IMR-90 (cell line): ENCODE results near the gene ZNF335. TPM values are rescaled to one million over a fixed set of nuclear protein-coding genes. Genes with fewer than 3 reads are reported as not detected.

Source experiments
- ATAC-seq: fragments of 200-7000 bp; cut with Tn5 transposase; 2 replicates; pipeline ENCODE4 v1.9.1; 2020; ENCODE audit warnings: low read depth, mild to moderate bottlenecking, moderate library complexity
- BruUV-seq: library from RNA; stranded (reverse); fragments of 400-500 nt; replicated peaks from 2 replicates; lab custom pipeline; 2021; lab: Mats Ljungman, UMichigan
- CTCF ChIA-PET: fragments of 300-600 bp; formaldehyde crosslinking; extraction: SDS; loops from one replicate; lab custom pipeline; 2021; ENCODE audit warnings: antibody characterized with exemption; lab: Yijun Ruan, JAX
- POLR2A ChIA-PET: fragments of 300-600 bp; sonication (Branson Sonifier 250); formaldehyde crosslinking; loops from one replicate; lab custom pipeline; 2022; ENCODE audit warnings: antibody characterized with exemption; ENCODE audit not compliant: unreplicated experiment; lab: Charles Lee
- DNase-seq: peaks from one replicate; pipeline ENCODE4 v3.0.0; 2013
- H2AFZ ChIP-seq: replicated peaks from 2 replicates; pipeline ENCODE3; 2013; ENCODE audit warnings: low read length, mild to moderate bottlenecking; ENCODE audit not compliant: poor library complexity
- H2AK5ac ChIP-seq: 2 replicates; pipeline ENCODE4 v1.6.1; 2013; ENCODE audit warnings: low read depth, low read length, inconsistent platforms
- H2AK9ac ChIP-seq: replicated peaks from 2 replicates; pipeline ENCODE3; 2013; ENCODE audit warnings: mild to moderate bottlenecking, low read depth, low read length, moderate library complexity; ENCODE audit not compliant: poor library complexity
- H2BK120ac ChIP-seq: 2 replicates; pipeline ENCODE4 v1.6.1; 2013; ENCODE audit warnings: low read depth, low read length, inconsistent platforms
- H2BK15ac ChIP-seq: 3 replicates; pipeline ENCODE4 v1.6.1; 2013; ENCODE audit warnings: low read depth, low read length, inconsistent platforms
- H2BK20ac ChIP-seq: 2 replicates; pipeline ENCODE4 v1.6.1; 2013; ENCODE audit warnings: low read depth, mild to moderate bottlenecking, inconsistent platforms, low read length, moderate library complexity
- H2BK5ac ChIP-seq: 2 replicates; pipeline ENCODE4 v1.6.1; 2013; ENCODE audit warnings: mild to moderate bottlenecking, low read depth, low read length, inconsistent platforms; ENCODE audit not compliant: poor library complexity, severe bottlenecking
- H3K14ac ChIP-seq: replicated peaks from 2 replicates; pipeline ENCODE4 v1.6.1; 2013; ENCODE audit warnings: low read depth, low read length, inconsistent platforms
- H3K18ac ChIP-seq: 2 replicates; pipeline ENCODE4 v1.6.1; 2013; ENCODE audit warnings: low read depth, low read length, control low read depth
- H3K23ac ChIP-seq: 2 replicates; pipeline ENCODE4 v1.6.1; 2013; ENCODE audit warnings: low read depth, low read length, inconsistent platforms
- H3K27ac ChIP-seq: 2 replicates; pipeline ENCODE4 v1.5.1; 2013; ENCODE audit warnings: mild to moderate bottlenecking, control low read depth, low read length; ENCODE audit not compliant: insufficient read depth
- H3K27me3 ChIP-seq: 2 replicates; pipeline ENCODE4 v1.6.1; 2013; ENCODE audit warnings: low read length; ENCODE audit not compliant: control insufficient read depth, insufficient read depth
- H3K36me3 ChIP-seq: 2 replicates; pipeline ENCODE4 v1.6.1; 2013; ENCODE audit warnings: low read length, mixed read lengths; ENCODE audit not compliant: control insufficient read depth, insufficient read depth
- H3K4ac ChIP-seq: 2 replicates; pipeline ENCODE4 v1.6.1; 2013; ENCODE audit warnings: low read depth, low read length, inconsistent platforms
- H3K4me1 ChIP-seq: 2 replicates; pipeline ENCODE4 v1.6.1; 2013; ENCODE audit warnings: low read length, mixed read lengths; ENCODE audit not compliant: control insufficient read depth, insufficient read depth
- H3K4me2 ChIP-seq: 2 replicates; pipeline ENCODE4 v1.6.1; 2013; ENCODE audit warnings: low read depth, mild to moderate bottlenecking, control low read depth, low read length, moderate library complexity
- H3K4me3 ChIP-seq: 2 replicates; pipeline ENCODE4 v1.5.1; 2013; ENCODE audit warnings: low read depth, mild to moderate bottlenecking, control low read depth, low read length, moderate library complexity; ENCODE audit not compliant: insufficient read depth
- H3K56ac ChIP-seq: 2 replicates; pipeline ENCODE4 v1.6.1; 2013; ENCODE audit warnings: low read length, inconsistent platforms; ENCODE audit not compliant: insufficient read depth; ENCODE audit errors: extremely low read depth
- H3K79me1 ChIP-seq, 2 experiments: 2 replicates each; pipeline ENCODE4 v1.6.1; 2013; ENCODE audit warnings: low read length in 2 of 2, inconsistent platforms in 1 of 2, low read depth in 1 of 2
- H3K9ac ChIP-seq: 2 replicates; pipeline ENCODE4 v1.6.1; 2013; ENCODE audit warnings: low read depth, low read length, control low read depth
- H3K9me1 ChIP-seq: 2 replicates; pipeline ENCODE4 v1.6.1; 2013; ENCODE audit warnings: low read length, inconsistent platforms; ENCODE audit not compliant: insufficient read depth
- H3K9me3 ChIP-seq: 2 replicates; pipeline ENCODE4 v1.6.1; 2013; ENCODE audit warnings: low read length; ENCODE audit not compliant: control insufficient read depth, insufficient read depth
- H4K20me1 ChIP-seq: 2 replicates; pipeline ENCODE4 v1.6.1; 2013; ENCODE audit warnings: low read length, inconsistent platforms; ENCODE audit not compliant: insufficient read depth
- H4K5ac ChIP-seq: 2 replicates; pipeline ENCODE4 v1.6.1; 2013; ENCODE audit warnings: mild to moderate bottlenecking, low read depth, low read length, control low read depth
- H4K8ac ChIP-seq, 2 experiments: 2 replicates each; pipeline ENCODE4 v1.6.1; 2013; ENCODE audit warnings: low read depth in 2 of 2, low read length in 2 of 2, control low read depth in 1 of 2, inconsistent platforms in 1 of 2
- H4K91ac ChIP-seq: 2 replicates; pipeline ENCODE4 v1.6.1; 2013; ENCODE audit warnings: low read depth, low read length, inconsistent platforms; ENCODE audit not compliant: insufficient read depth
- BHLHE40 ChIP-seq: fragments of 150-350 bp; IDR thresholded peaks from 2 replicates; pipeline ENCODE4 v1.6.1; 2016; ENCODE audit warnings: mild to moderate bottlenecking, low read depth, low read length
- CEBPB ChIP-seq: IDR thresholded peaks from 2 replicates; pipeline ENCODE4 v1.6.1; 2012; ENCODE audit warnings: low read depth, low read length, improper control_type of control experiment
- CHD1 ChIP-seq: IDR thresholded peaks from 2 replicates; pipeline ENCODE4 v1.6.1; 2012; ENCODE audit warnings: low read depth, low read length, improper control_type of control experiment
- FOS ChIP-seq: fragments of 150-350 bp; IDR thresholded peaks from 2 replicates; pipeline ENCODE4 v1.6.1; 2016; ENCODE audit warnings: low read depth, low read length
- MAFK ChIP-seq: IDR thresholded peaks from 2 replicates; pipeline ENCODE4 v1.6.1; 2012; ENCODE audit warnings: low read depth, low read length, improper control_type of control experiment
- NFE2L2 ChIP-seq: fragments of 150-350 bp; IDR thresholded peaks from 2 replicates; pipeline ENCODE4 v1.6.1; 2016; ENCODE audit warnings: low read depth, mild to moderate bottlenecking, low read length
- RAD21 ChIP-seq: IDR thresholded peaks from 2 replicates; pipeline ENCODE4 v1.6.1; 2012; ENCODE audit warnings: low read length, improper control_type of control experiment
- RFX5 ChIP-seq: IDR thresholded peaks from 2 replicates; pipeline ENCODE4 v1.8.0; 2012; ENCODE audit warnings: low read depth, mild to moderate bottlenecking, low read length, moderate library complexity
- USF2 ChIP-seq: fragments of 150-350 bp; IDR thresholded peaks from 2 replicates; pipeline ENCODE4 v1.6.1; 2017; ENCODE audit warnings: mild to moderate bottlenecking, antibody characterized with exemption, low read length, low read depth
- WGBS, 2 experiments: methylation state at CpG; one replicate each; pipeline versions ENCODE4 v1.1.5 to v1.1.7; 2013; ENCODE audit warnings: missing lambda C conversion rate in 2 of 2; ENCODE audit not compliant: insufficient read length in 1 of 2; ENCODE audit errors: extremely low coverage in 2 of 2; 5-methylcytosine and 5-hydroxymethylcytosine counted together
- dilution Hi-C: fragments of 300-500 bp; cut with HindIII; formaldehyde crosslinking; loops from one replicate; pipeline ENCODE4 v1.14.3; 2018; ENCODE audit warnings: low sequenced_read_pairs; ENCODE audit not compliant: unreplicated experiment
- in situ Hi-C: fragments of 300-500 bp; cut with MboI; formaldehyde crosslinking; loops from 3 replicates; pipeline ENCODE4 v1.14.3; 2019; ENCODE audit warnings: low sequenced_read_pairs, inconsistent platforms, mixed read lengths
- intact Hi-C: fragments of 100-400 bp; cut with micrococcal nuclease; formaldehyde crosslinking; loops from 2 replicates; pipeline ENCODE4 v1.10.0; 2022
- polyA plus RNA-seq, 3 experiments: library from polyadenylated mRNA; depleted of rRNA; stranded (reverse); fragments of >200 nt; gene quantifications; 2 replicates each; pipeline ENCODE4 v1.2.3, GENCODE V29; 2012; ENCODE audit warnings: low replicate concordance in 1 of 3
- total RNA-seq: library from RNA; depleted of rRNA; stranded (reverse); fragments of >200 nt; gene quantifications from 2 replicates; pipeline ENCODE4 v1.2.3, GENCODE V29; 2012

The ZNF335 gene
- total and polyA plus RNA-seq, 2 of the 4 experiments (the other 2 are of a cell fraction) = 11.8 to 17.8 TPM

DNA sequence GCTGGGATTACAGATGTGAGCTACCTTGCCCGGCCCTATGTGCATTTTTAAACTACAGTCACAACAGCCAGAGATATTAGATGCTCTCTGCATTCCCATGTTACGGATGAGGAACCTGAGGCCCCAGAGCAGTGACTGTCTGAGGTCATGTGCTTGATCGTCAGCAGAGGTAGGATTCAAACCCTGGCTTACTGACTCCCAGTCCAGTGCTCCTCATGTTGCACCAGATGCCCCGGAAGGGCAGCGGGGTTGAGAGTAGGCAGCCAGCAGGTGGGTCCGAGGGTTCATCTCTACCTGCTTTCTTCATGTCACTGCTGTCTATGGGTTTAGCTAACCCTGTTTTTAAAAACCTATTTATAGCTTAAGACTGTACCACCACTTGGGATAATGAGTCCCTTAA, 9.3 kb upstream of the ZNF335 start:
- no peak for TF ChIP-seq CHD1
- TF ChIP-seq RFX5 = no peak
- TF ChIP-seq CEBPB = no peak
- no peak for TF ChIP-seq USF2
- no peak for TF ChIP-seq FOS
- TF ChIP-seq NFE2L2 = no peak
- TF ChIP-seq MAFK = no peak
- TF ChIP-seq RAD21 = no peak
- no peak for TF ChIP-seq BHLHE40
- POLR2A ChIA-PET = no interaction called here
- intact Hi-C loops = no loop called here

More for the DNA sequence above, 9.3 kb upstream of the ZNF335 start:
- H3K56ac ChIP-seq = no peak overlapping the region
- no peaks in the 10 kb centered on the region for H3K36me3 ChIP-seq
- H2AK9ac ChIP-seq = no peak overlapping the region
- no peaks in the 10 kb centered on the region for H3K9me3 ChIP-seq
- no peak overlapping the region for H3K4me3 ChIP-seq
- H4K8ac ChIP-seq = no peak overlapping the region
- H2BK120ac ChIP-seq = no peak overlapping the region
- no peak overlapping the region for H4K5ac ChIP-seq
- BruUV-seq = no TSS peak
- no peak overlapping the region for H3K14ac ChIP-seq
- H2BK5ac ChIP-seq = no peak overlapping the region
- CTCF ChIA-PET = no interaction called here
- no peak for ATAC-seq
- H2AFZ ChIP-seq = no peak overlapping the region
- WGBS, 2 experiments = 50% methylated on average over 2 of the region's 6 CpGs; no CpG with 5 or more reads in 1 of the 2 experiments
- no peaks in the 10 kb centered on the region for H3K9me1 ChIP-seq
- no peak overlapping the region for H2AK5ac ChIP-seq
- H3K27me3 ChIP-seq = peaks cover 10% of the 10 kb centered on the region; the same call in 1 of the 2 replicates
- dilution Hi-C loops (no loop called here), in situ Hi-C loops (no loop called here)
- H3K23ac ChIP-seq = no peak overlapping the region
- H3K4me1 ChIP-seq = no peaks in the 10 kb centered on the region
- no peaks in the 10 kb centered on the region for H4K20me1 ChIP-seq
- H4K91ac ChIP-seq = no peak overlapping the region
- H3K4me2 ChIP-seq = no peak overlapping the region
- no peak for DNase-seq
- H3K4ac ChIP-seq = no peak overlapping the region
- no peak overlapping the region for H3K18ac ChIP-seq
- H2BK15ac ChIP-seq = no peak overlapping the region
- H3K79me1 ChIP-seq = no peaks in the 10 kb centered on the region
- no peak overlapping the region for H3K27ac ChIP-seq
- no peak overlapping the region for H2BK20ac ChIP-seq
- H3K9ac ChIP-seq = no peak overlapping the region
